HG03045 (cell line): Measurements from ENCODE around the gene LIPA.
"Not testable (repeated sequence)": the region's sequence is repeated elsewhere in the genome, so short reads cannot be mapped to it uniquely, and the experiment has no call there.

Source experiments
- ATAC-seq: cut with Tn5 transposase; IDR thresholded peaks from one replicate; pipeline ENCODE4 v1.9.1; 2021; ENCODE audit warnings: mild to moderate bottlenecking, moderate library complexity; ENCODE audit not compliant: unreplicated experiment

The LIPA gene

GRCh38 chr10:89213191-89213808 is 38.3 kb downstream of the LIPA start:
- ATAC-seq, result no peak

GRCh38 chr10:89210794-89211425 is 40.7 kb downstream of the LIPA start:
- ATAC-seq, result no peak

- no peak for ATAC-seq
These were observed 41.9 kb downstream of the LIPA start for GRCh38 chr10:89209718-89210117.

- ATAC-seq, result peak; percentile 36
These were observed 43.6 kb downstream of the LIPA start for GRCh38 chr10:89207801-89208551.

GRCh38 chr10:89207181-89207800 is 44.3 kb downstream of the LIPA start, which contains the start of gene CH25H:
TSS of gene CH25H (minus strand) at chr10:89207317. CDS start at chr10:89207292, 25 bp downstream.
- ATAC-seq, result peak; percentile 51

GRCh38 chr10:89206402-89207180 is 45.0 kb downstream of the LIPA start:
- ATAC-seq, result peak; percentile 21

- ATAC-seq, result no peak
These were observed 46.9 kb downstream of the LIPA start for GRCh38 chr10:89204621-89205185.

- ATAC-seq, result no peak
These were observed 48.3 kb downstream of the LIPA start for GRCh38 chr10:89203237-89203636.

GRCh38 chr10:89202033-89202425 is 49.5 kb downstream of the LIPA start:
- ATAC-seq, result no peak

- no peak for ATAC-seq
These were observed 50.1 kb downstream of the LIPA start for GRCh38 chr10:89201345-89202032.

GRCh38 chr10:89197473-89197872 is 54.1 kb downstream of the LIPA start:
- ATAC-seq, result no peak

GRCh38 chr10:89191301-89191700 is 60.3 kb downstream of the LIPA start:
- not testable (repeated sequence) for ATAC-seq

GRCh38 chr10:89189211-89189734 is 62.3 kb downstream of the LIPA start:
- ATAC-seq, result no peak

- ATAC-seq, result no peak
These were observed 65.9 kb downstream of the LIPA start for GRCh38 chr10:89185658-89186057.

GRCh38 chr10:89184638-89185037 is 66.9 kb downstream of the LIPA start:
- ATAC-seq, result no peak

- no peak for ATAC-seq
These were observed 68.0 kb downstream of the LIPA start for GRCh38 chr10:89183571-89183970.

GRCh38 chr10:89182894-89183293 is 68.7 kb downstream of the LIPA start:
- ATAC-seq, result no peak

- no peak for ATAC-seq
These were observed 75.8 kb downstream of the LIPA start for GRCh38 chr10:89175816-89176215.

GRCh38 chr10:89173075-89173474 is 78.5 kb downstream of the LIPA start:
- no peak for ATAC-seq

- ATAC-seq, result no peak
These were observed 79.6 kb downstream of the LIPA start for GRCh38 chr10:89171996-89172395.
